Uterus (tissue), 4 donors: ENCODE data around the gene RNF123. TPM values are rescaled to one million over a fixed set of nuclear protein-coding genes. Genes with fewer than 3 reads are reported as not detected.

ENCODE experiments used
- DNase-seq, 2 donors: peaks; one replicate each; pipeline ENCODE4 v3.0.0-alpha.2; 2019 to 2020
- H3K27ac ChIP-seq, 2 donors: fragments of 200-600 bp; sonication (generic); 1 replicate in 1 of 2; 2 replicates in 1 of 2; pipeline ENCODE4 v1.5.1; 2016 to 2018
- H3K27me3 ChIP-seq, 2 donors: fragments of 200-600 bp; sonication (generic); one replicate each; pipeline ENCODE4 v1.5.1; 2018 to 2019; ENCODE audit warnings: control low read depth in 1 of 2
- H3K36me3 ChIP-seq, 2 donors: fragments of 200-600 bp; sonication (generic); one replicate each; pipeline ENCODE4 v1.5.1; 2019; ENCODE audit warnings: control low read depth in 1 of 2
- H3K4me1 ChIP-seq, 2 donors: fragments of 200-600 bp; sonication (generic); one replicate each; pipeline ENCODE4 v1.5.1; 2018 to 2019; ENCODE audit warnings: control low read depth in 1 of 2
- H3K4me3 ChIP-seq, 2 donors: fragments of 200-600 bp; sonication (generic); 1 replicate in 1 of 2; 2 replicates in 1 of 2; pipeline ENCODE4 v1.5.1; 2018 to 2019; ENCODE audit warnings: mild to moderate bottlenecking in 1 of 2
- H3K9me3 ChIP-seq, 2 donors: fragments of 200-600 bp; sonication (generic); one replicate each; pipeline ENCODE4 v1.5.1; 2019; ENCODE audit warnings: control low read depth in 1 of 2
- CTCF ChIP-seq, 4 experiments: fragments of 200-600 bp in 2 of 4; fragments of 450-650 bp in 2 of 4; sonication (generic) in 2 of 4; IDR thresholded peaks; one replicate each; pipeline ENCODE4 v1.5.1; 2016 to 2019; ENCODE audit warnings: antibody characterized with exemption in 4 of 4, mild to moderate bottlenecking in 2 of 4, moderate library complexity in 1 of 4
- POLR2A ChIP-seq, 2 donors: fragments of 450-650 bp; IDR thresholded peaks; one replicate each; pipeline ENCODE4 v1.6.1; 2016; ENCODE audit warnings: antibody characterized with exemption in 2 of 2, mild to moderate bottlenecking in 1 of 2, moderate library complexity in 1 of 2
- intact Hi-C: fragments of 100-400 bp; cut with DNase I; formaldehyde crosslinking; loops from one replicate; pipeline ENCODE4 v1.15.1; 2023; ENCODE audit warnings: low total_unique reads
- total RNA-seq, 4 donors: library from RNA; depleted of rRNA in 3 of 4; stranded (reverse); fragments of >200 nt in 3 of 4; gene quantifications; one replicate each; pipeline versions ENCODE4 v1.1.0 to v1.2.4, GENCODE V29; 2014 to 2023
- donor health status: DM: yes; HTN: yes; CAD: no.

Gene RNF123
- total RNA-seq, 4 donors from 2014 or later, result 10.9 to 47.3 (median 25.3) TPM

GRCh38 chr3:49724586-49724985 is 35.2 kb downstream of the RNF123 start:
- TF ChIP-seq CTCF (IDR thresholded peaks at IDR 0.05), result no peak
- TF ChIP-seq POLR2A (IDR thresholded peaks at IDR 0.05), result no peak
- Histone ChIP-seq H3K4me3 (peak overlapping the region; percentile 70 to 96), H3K27me3 (no peaks in the 10 kb centered on the region), H3K9me3 (no peaks in the 10 kb centered on the region), H3K4me1 (peaks cover 0 to 12% of the 10 kb centered on the region in 2 donors), H3K27ac (peak overlapping the region; percentile 81 to 91), H3K36me3 (no peaks in the 10 kb centered on the region)
- DNase-seq, result peak; percentile 36 to 46
- intact Hi-C loops, result no loop called here

- Histone ChIP-seq H3K4me3 (no peak overlapping the region), H3K27me3 (no peaks in the 10 kb centered on the region), H3K4me1 (peaks cover 0 to 12% of the 10 kb centered on the region in 2 donors), H3K9me3 (no peaks in the 10 kb centered on the region), H3K36me3 (no peaks in the 10 kb centered on the region), H3K27ac (no peak overlapping the region)
- peak in 1 of 2 donors; percentile 18 for DNase-seq
- no peak for TF ChIP-seq POLR2A (IDR thresholded peaks at IDR 0.05)
- no peak for TF ChIP-seq CTCF (IDR thresholded peaks at IDR 0.05)
- intact Hi-C loops, result no loop called here
Observed at GRCh38 chr3:49725906-49726681, 36.7 kb downstream of the RNF123 start.

GRCh38 chr3:49727154-49727923 is 38.0 kb downstream of the RNF123 start:
- Histone ChIP-seq H3K4me1 (peaks cover 0 to 11% of the 10 kb centered on the region in 2 donors), H3K27ac (no peak overlapping the region), H3K36me3 (no peaks in the 10 kb centered on the region), H3K4me3 (no peak overlapping the region), H3K9me3 (no peaks in the 10 kb centered on the region), H3K27me3 (no peaks in the 10 kb centered on the region)
- no peak for DNase-seq
- no peak for TF ChIP-seq POLR2A (IDR thresholded peaks at IDR 0.05)
- no peak for TF ChIP-seq CTCF (IDR thresholded peaks at IDR 0.05)
- intact Hi-C loops, result no loop called here

- no peaks in the 10 kb centered on the region for H3K36me3 ChIP-seq
- no peaks in the 10 kb centered on the region for H3K27me3 ChIP-seq
- H3K4me1 ChIP-seq, result peaks cover 0 to 5% of the 10 kb centered on the region in 2 donors
- H3K9me3 ChIP-seq, result no peaks in the 10 kb centered on the region
- no peak overlapping the region for H3K4me3 ChIP-seq
- TF ChIP-seq POLR2A (IDR thresholded peaks at IDR 0.05) (no peak), CTCF (IDR thresholded peaks at IDR 0.05) (no peak)
- H3K27ac ChIP-seq, result no peak overlapping the region
- DNase-seq, result no peak
- intact Hi-C loops, result no loop called here
Observed at GRCh38 chr3:49727924-49728361, 38.6 kb downstream of the RNF123 start.
